ENCODE results near the gene KATNB1.
A peak's percentile ranks its signal among the peaks of the same experiment; 100 is the strongest.

KATNB1 gene

GRCh38 chr16:57734308-57734924, 1.2 kb upstream of the KATNB1 start:
- no peaks in the 10 kb centered on the region for H3K27me3 ChIP-seq (ENCODE audit: insufficient read depth, low read length)
- peaks cover 3% of the 10 kb centered on the region for H3K79me2 ChIP-seq (ENCODE audit: control insufficient read depth, insufficient read depth, low read length, poor library complexity)
- no peaks in the 10 kb centered on the region for H3K36me3 ChIP-seq (ENCODE audit: control insufficient read depth in 1 of 2, insufficient read depth in 2 of 2, low read length in 2 of 2)
- H3K23ac ChIP-seq (ENCODE audit: low read length), result no peak overlapping the region
- H2BK12ac ChIP-seq (ENCODE audit: low read length), result no peak overlapping the region
- peak overlapping the region; percentile 74 for H4K91ac ChIP-seq (ENCODE audit: low read depth, low read length)
- H3K79me1 ChIP-seq (ENCODE audit: low read length), result peaks cover 5% of the 10 kb centered on the region
- H4K8ac ChIP-seq (ENCODE audit: low read depth, low read length), result peak overlapping the region; percentile 88
- H3K18ac ChIP-seq (ENCODE audit: low read length), result peak overlapping the region; percentile 40
- H3K4me2 ChIP-seq (ENCODE audit: low read length), result peak overlapping the region; percentile 80
- peak overlapping the region; percentile 41 for H3K4ac ChIP-seq (ENCODE audit: low read depth, low read length)
- peak overlapping the region; percentile 54 for H3K14ac ChIP-seq (ENCODE audit: low read length)
- H2AFZ ChIP-seq (ENCODE audit: insufficient read depth, low read length, poor library complexity), result peak overlapping the region; percentile 58
- no peak overlapping the region for H2BK5ac ChIP-seq (ENCODE audit: low read depth, low read length, poor library complexity)
- no peak overlapping the region for H3K27ac ChIP-seq (ENCODE audit: low read depth, low read length)
- H4K12ac ChIP-seq (ENCODE audit: low read depth, low read length), result peak overlapping the region; percentile 87
- H3K9ac ChIP-seq (ENCODE audit: low read length), result peak overlapping the region; percentile 88
- H3K4me1 ChIP-seq (ENCODE audit: control insufficient read depth in 1 of 2, insufficient read depth in 2 of 2, low read length in 2 of 2), result peaks cover 10 to 15% of the 10 kb centered on the region in 2 experiments
- peak overlapping the region; percentile 55 for H2AK5ac ChIP-seq (ENCODE audit: low read length)
- H3K9me3 ChIP-seq (ENCODE audit: insufficient read depth, low read depth, low read length), result peaks cover 4% of the 10 kb centered on the region
- no peak for DNase-seq
- H3K4me3 ChIP-seq (ENCODE audit: low read depth, low read length), result peak overlapping the region; percentile 75
- peak overlapping the region; percentile 9 for H2BK120ac ChIP-seq (ENCODE audit: insufficient read depth, low read length, poor library complexity)
- WGBS (ENCODE audit: extremely low coverage, insufficient coverage, insufficient read length), result no CpG with 5 or more reads among the region's 20 CpGs

GRCh38 chr16:57734925-57735754, 430 bp upstream of the KATNB1 start:
- H4K8ac ChIP-seq (ENCODE audit: low read depth, low read length), result peak overlapping the region; percentile 88
- H3K4me3 ChIP-seq (ENCODE audit: low read depth, low read length), result peak overlapping the region; percentile 95
- H3K27me3 ChIP-seq (ENCODE audit: insufficient read depth, low read length), result no peaks in the 10 kb centered on the region
- WGBS (ENCODE audit: extremely low coverage, insufficient coverage, insufficient read length), result no CpG with 5 or more reads among the region's 45 CpGs
- H4K91ac ChIP-seq (ENCODE audit: low read depth, low read length), result peak overlapping the region; percentile 74
- peak overlapping the region; percentile 88 for H3K9ac ChIP-seq (ENCODE audit: low read length)
- peaks cover 5% of the 10 kb centered on the region for H3K79me1 ChIP-seq (ENCODE audit: low read length)
- H3K36me3 ChIP-seq (ENCODE audit: control insufficient read depth in 1 of 2, insufficient read depth in 2 of 2, low read length in 2 of 2), result no peaks in the 10 kb centered on the region
- peak overlapping the region; percentile 87 for H4K12ac ChIP-seq (ENCODE audit: low read depth, low read length)
- DNase-seq, result peak; percentile 100
- peaks cover 10 to 15% of the 10 kb centered on the region in 2 experiments for H3K4me1 ChIP-seq (ENCODE audit: control insufficient read depth in 1 of 2, insufficient read depth in 2 of 2, low read length in 2 of 2)
- H2BK12ac ChIP-seq (ENCODE audit: low read length), result no peak overlapping the region
- peak overlapping the region; percentile 40 for H3K18ac ChIP-seq (ENCODE audit: low read length)
- H2BK5ac ChIP-seq (ENCODE audit: low read depth, low read length, poor library complexity), result peak overlapping the region; percentile 13
- peak overlapping the region; percentile 4 for H3K4ac ChIP-seq (ENCODE audit: low read depth, low read length)
- peak overlapping the region; percentile 58 for H2AFZ ChIP-seq (ENCODE audit: insufficient read depth, low read length, poor library complexity)
- H3K23ac ChIP-seq (ENCODE audit: low read length), result no peak overlapping the region
- peak overlapping the region; percentile 55 for H2AK5ac ChIP-seq (ENCODE audit: low read length)
- H3K9me3 ChIP-seq (ENCODE audit: insufficient read depth, low read depth, low read length), result peaks cover 4% of the 10 kb centered on the region
- peaks cover 3% of the 10 kb centered on the region for H3K79me2 ChIP-seq (ENCODE audit: control insufficient read depth, insufficient read depth, low read length, poor library complexity)
- peak overlapping the region; percentile 54 for H3K14ac ChIP-seq (ENCODE audit: low read length)
- peak overlapping the region; percentile 90 for H3K4me2 ChIP-seq (ENCODE audit: low read length)
- H2BK120ac ChIP-seq (ENCODE audit: insufficient read depth, low read length, poor library complexity), result peak overlapping the region; percentile 9
- peak overlapping the region; percentile 30 for H3K27ac ChIP-seq (ENCODE audit: low read depth, low read length)

GRCh38 chr16:57736419-57737351, 1.1 kb downstream of the KATNB1 start:
- H2BK120ac ChIP-seq (ENCODE audit: insufficient read depth, low read length, poor library complexity), result no peak overlapping the region
- H3K4me2 ChIP-seq (ENCODE audit: low read length), result peak overlapping the region; percentile 90
- WGBS (ENCODE audit: extremely low coverage, insufficient coverage, insufficient read length), result no CpG with 5 or more reads among the region's 23 CpGs
- H4K8ac ChIP-seq (ENCODE audit: low read depth, low read length), result peak overlapping the region; percentile 79
- H2AK5ac ChIP-seq (ENCODE audit: low read length), result no peak overlapping the region
- H3K36me3 ChIP-seq (ENCODE audit: control insufficient read depth in 1 of 2, insufficient read depth in 2 of 2, low read length in 2 of 2), result no peaks in the 10 kb centered on the region
- H4K12ac ChIP-seq (ENCODE audit: low read depth, low read length), result no peak overlapping the region
- no peak overlapping the region for H2BK5ac ChIP-seq (ENCODE audit: low read depth, low read length, poor library complexity)
- H3K4me3 ChIP-seq (ENCODE audit: low read depth, low read length), result no peak overlapping the region
- H3K14ac ChIP-seq (ENCODE audit: low read length), result no peak overlapping the region
- peaks cover 10 to 15% of the 10 kb centered on the region in 2 experiments for H3K4me1 ChIP-seq (ENCODE audit: control insufficient read depth in 1 of 2, insufficient read depth in 2 of 2, low read length in 2 of 2)
- peak; percentile 77 to 78 for DNase-seq
- H3K23ac ChIP-seq (ENCODE audit: low read length), result no peak overlapping the region
- H3K18ac ChIP-seq (ENCODE audit: low read length), result no peak overlapping the region
- peaks cover 5% of the 10 kb centered on the region for H3K79me1 ChIP-seq (ENCODE audit: low read length)
- no peaks in the 10 kb centered on the region for H3K9me3 ChIP-seq (ENCODE audit: insufficient read depth, low read depth, low read length)
- no peak overlapping the region for H3K27ac ChIP-seq (ENCODE audit: low read depth, low read length)
- no peak overlapping the region for H4K91ac ChIP-seq (ENCODE audit: low read depth, low read length)
- H2BK12ac ChIP-seq (ENCODE audit: low read length), result no peak overlapping the region
- H3K9ac ChIP-seq (ENCODE audit: low read length), result peak overlapping the region; percentile 16
- H3K27me3 ChIP-seq (ENCODE audit: insufficient read depth, low read length), result no peaks in the 10 kb centered on the region
- H2AFZ ChIP-seq (ENCODE audit: insufficient read depth, low read length, poor library complexity), result peak overlapping the region; percentile 41
- H3K4ac ChIP-seq (ENCODE audit: low read depth, low read length), result no peak overlapping the region
- peaks cover 3% of the 10 kb centered on the region for H3K79me2 ChIP-seq (ENCODE audit: control insufficient read depth, insufficient read depth, low read length, poor library complexity)

- Histone ChIP-seq H3K27ac (ENCODE audit: low read depth, low read length) (no peak overlapping the region), H3K9ac (ENCODE audit: low read length) (no peak overlapping the region), H3K9me3 (ENCODE audit: insufficient read depth, low read depth, low read length) (no peaks in the 10 kb centered on the region), H3K23ac (ENCODE audit: low read length) (no peak overlapping the region), H2BK120ac (ENCODE audit: insufficient read depth, low read length, poor library complexity) (no peak overlapping the region), H2AFZ (ENCODE audit: insufficient read depth, low read length, poor library complexity) (no peak overlapping the region), H3K4ac (ENCODE audit: low read depth, low read length) (no peak overlapping the region), H3K79me1 (ENCODE audit: low read length) (peaks cover 5% of the 10 kb centered on the region), H3K4me1 (ENCODE audit: control insufficient read depth in 1 of 2, insufficient read depth in 2 of 2, low read length in 2 of 2) (peaks cover 10 to 15% of the 10 kb centered on the region in 2 experiments), H2BK12ac (ENCODE audit: low read length) (no peak overlapping the region), H3K4me3 (ENCODE audit: low read depth, low read length) (no peak overlapping the region), H3K4me2 (ENCODE audit: low read length) (no peak overlapping the region), H4K12ac (ENCODE audit: low read depth, low read length) (no peak overlapping the region), H3K18ac (ENCODE audit: low read length) (no peak overlapping the region), H3K27me3 (ENCODE audit: insufficient read depth, low read length) (no peaks in the 10 kb centered on the region), H3K14ac (ENCODE audit: low read length) (no peak overlapping the region), H2BK5ac (ENCODE audit: low read depth, low read length, poor library complexity) (no peak overlapping the region), H3K36me3 (ENCODE audit: control insufficient read depth in 1 of 2, insufficient read depth in 2 of 2, low read length in 2 of 2) (no peaks in the 10 kb centered on the region), H2AK5ac (ENCODE audit: low read length) (no peak overlapping the region), H4K8ac (ENCODE audit: low read depth, low read length) (no peak overlapping the region), H3K79me2 (ENCODE audit: control insufficient read depth, insufficient read depth, low read length, poor library complexity) (peaks cover 3% of the 10 kb centered on the region), H4K91ac (ENCODE audit: low read depth, low read length) (no peak overlapping the region)
- no peak for DNase-seq
- WGBS (ENCODE audit: extremely low coverage, insufficient coverage, insufficient read length), result no CpG with 5 or more reads among the region's 7 CpGs
Measured at GRCh38 chr16:57738844-57739243, 3.3 kb downstream of the KATNB1 start.
